Spleen (tissue), 11 donors: ENCODE results near the gene PDHA2. TPM values are rescaled to one million over a fixed set of nuclear protein-coding genes. Genes with fewer than 3 reads are reported as not detected.
"Not testable (repeated sequence)": the region's sequence is repeated elsewhere in the genome, so short reads cannot be mapped to it uniquely, and the experiment has no call there.

Experiments used
- DNase-seq: peaks from one replicate; pipeline ENCODE4 v3.0.0-alpha.2; 2020
- H3K27ac ChIP-seq, 8 donors: fragments of 200-600 bp; sonication (generic) in 7 of 8; 1 replicate in 4 of 8; 2 replicates in 4 of 8; pipeline versions ENCODE4 v1.5.0 to v1.8.0; 2016 to 2021; ENCODE audit warnings: inconsistent platforms in 4 of 8, mild to moderate bottlenecking in 4 of 8, moderate library complexity in 1 of 8
- H3K27me3 ChIP-seq, 7 donors: fragments of 200-600 bp; sonication (generic) in 6 of 7; replicated peaks in 1 of 7; 1 replicate in 4 of 7; 2 replicates in 3 of 7; pipeline versions ENCODE4 v1.5.0 to v1.8.0; 2016 to 2021; ENCODE audit warnings: inconsistent platforms in 3 of 7, mild to moderate bottlenecking in 1 of 7
- H3K36me3 ChIP-seq, 6 donors: fragments of 200-600 bp; sonication (generic) in 5 of 6; 1 replicate in 4 of 6; 2 replicates in 2 of 6; pipeline versions ENCODE4 v1.5.0 to v1.8.0; 2016 to 2021; ENCODE audit warnings: inconsistent platforms in 2 of 6
- H3K4me1 ChIP-seq, 6 donors: fragments of 200-600 bp; sonication (generic) in 5 of 6; 1 replicate in 3 of 6; 2 replicates in 3 of 6; pipeline versions ENCODE4 v1.5.0 to v1.8.0; 2016 to 2021; ENCODE audit warnings: inconsistent platforms in 3 of 6
- H3K4me3 ChIP-seq, 8 donors: fragments of 200-600 bp; sonication (generic) in 7 of 8; 1 replicate in 4 of 8; 2 replicates in 4 of 8; pipeline versions ENCODE4 v1.5.0 to v1.8.0; 2016 to 2021; ENCODE audit warnings: inconsistent platforms in 4 of 8, mild to moderate bottlenecking in 4 of 8, moderate library complexity in 2 of 8
- H3K9me3 ChIP-seq, 8 donors: fragments of 200-600 bp; sonication (generic) in 7 of 8; 1 replicate in 4 of 8; 2 replicates in 4 of 8; pipeline versions ENCODE4 v1.5.0 to v1.8.0; 2016 to 2021; ENCODE audit warnings: inconsistent platforms in 4 of 8
- CTCF ChIP-seq, 11 experiments: fragments of 200-600 bp in 7 of 11; fragments of 450-650 bp in 4 of 11; sonication (generic) in 4 of 11; IDR thresholded peaks in 8 of 11; conservative IDR thresholded peaks in 3 of 11; 1 replicate in 7 of 11; 2 replicates in 4 of 11; pipeline versions ENCODE4 v1.4.0 to v1.8.0; 2016 to 2021; ENCODE audit warnings: antibody characterized with exemption in 11 of 11, inconsistent platforms in 4 of 11, mild to moderate bottlenecking in 1 of 11
- POLR2A ChIP-seq, 3 donors: fragments of 450-650 bp; IDR thresholded peaks; one replicate each; pipeline ENCODE4 v1.5.1; 2017; ENCODE audit warnings: antibody characterized with exemption in 3 of 3, mild to moderate bottlenecking in 1 of 3
- POLR2AphosphoS5 ChIP-seq, 3 donors: sonication (generic); formaldehyde crosslinking; IDR thresholded peaks; one replicate each; pipeline ENCODE4 v1.5.1; 2017; ENCODE audit warnings: antibody characterized with exemption in 3 of 3
- WGBS, 5 donors: extraction: QIAGEN DNeasy Blood & Tissue Kit in 3 of 5; methylation state at CpG; one replicate each; pipeline versions ENCODE4 v1.1.5 to v1.1.7; 2013 to 2018; 5-methylcytosine and 5-hydroxymethylcytosine counted together
- intact Hi-C: fragments of 100-400 bp; cut with DNase I; formaldehyde crosslinking; loops from one replicate; pipeline ENCODE4 v1.15.0; 2023; ENCODE audit warnings: low total_unique reads
- polyA plus RNA-seq, 3 donors: library from polyadenylated mRNA; stranded (reverse); fragments of 200-250 nt; gene quantifications; one replicate each; pipeline ENCODE4 v1.2.1, GENCODE V29; 2013
- total RNA-seq, 7 donors: library from RNA; depleted of rRNA in 3 of 7; stranded (reverse); fragments of >200 nt in 3 of 7; fragmentation: NEBNext Ultra II Directional in 4 of 7; extraction: Animal tissue kit (Norgen Biotek cat#: 25700) in 4 of 7; gene quantifications; one replicate each; pipeline versions ENCODE4 v1.1.0 to v1.2.1, GENCODE V29; 2016 to 2021
- donor health status: healthy with polysubstance abuse.
- donor health status: DM: no; HTN: no; CAD: no; lungs with moderate emphysema.
- donor health status: DM: no; HTN: no; CAD: no.
- donor health status: Bipolar disorder and iron deficiency.
- donor health status: healthy.
- donor health status: DM: no; HTN: no; CAD: no.
- donor health status: DM: yes; HTN: yes; CAD: no.

PDHA2 gene
- total and polyA plus RNA-seq, 10 donors: not detected

GRCh38 chr4:95857761-95858160, 17.9 kb downstream of the PDHA2 start:
- intact Hi-C loops: no loop called here

GRCh38 chr4:95867919-95868318, 28.0 kb downstream of the PDHA2 start:
- Histone ChIP-seq H3K27ac (no peak overlapping the region), H3K27me3 (no peaks in the 10 kb centered on the region), H3K4me1 (no peaks in the 10 kb centered on the region), H3K9me3 (peaks cover 10 to 51% (median 37%) of the 10 kb centered on the region in 8 donors), H3K4me3 (no peak overlapping the region), H3K36me3 (no peaks in the 10 kb centered on the region)
- TF ChIP-seq POLR2AphosphoS5 (IDR thresholded peaks at IDR 0.05) (no peak), POLR2A (IDR thresholded peaks at IDR 0.05) (no peak), CTCF (IDR thresholded peaks at IDR 0.05 in 8 of 11, conservative IDR thresholded peaks at IDR 0.05 in 3 of 11) (no peak)
- intact Hi-C loops: no loop called here
- no peak for DNase-seq

More at GRCh38 chr4:95857761-95858160, 17.9 kb downstream of the PDHA2 start:
- Histone ChIP-seq H3K27ac (no peak overlapping the region), H3K36me3 (no peaks in the 10 kb centered on the region), H3K27me3 (no peaks in the 10 kb centered on the region), H3K4me3 (no peak overlapping the region), H3K4me1 (no peaks in the 10 kb centered on the region), H3K9me3 (no peaks in the 10 kb centered on the region)
- TF ChIP-seq POLR2AphosphoS5 (IDR thresholded peaks at IDR 0.05) (no peak), CTCF (IDR thresholded peaks at IDR 0.05 in 8 of 11, conservative IDR thresholded peaks at IDR 0.05 in 3 of 11) (no peak), POLR2A (IDR thresholded peaks at IDR 0.05) (no peak)
- WGBS, 5 donors: 64 to 90% (median 70%) methylated on average over 1 of the region's 1 CpG
- no peak for DNase-seq

GRCh38 chr4:95869414-95869813, 29.5 kb downstream of the PDHA2 start:
- H3K4me3 ChIP-seq, H3K4me1 ChIP-seq, H3K27me3 ChIP-seq, intact Hi-C loops, H3K27ac ChIP-seq, H3K36me3 ChIP-seq, DNase-seq: not testable (repeated sequence)
- 91 to 100% (median 97%) methylated on average over 1 of the region's 1 CpG for WGBS, 5 donors
- peaks cover 10 to 49% (median 35%) of the 10 kb centered on the region in 8 donors for H3K9me3 ChIP-seq

GRCh38 chr4:95869961-95870500, 30.1 kb downstream of the PDHA2 start:
- H3K27me3 ChIP-seq: no peaks in the 10 kb centered on the region
- H3K4me3 ChIP-seq: no peak overlapping the region
- no peak for DNase-seq
- WGBS, 5 donors: 26 to 48% (median 29%) methylated on average over 1 of the region's 1 CpG
- intact Hi-C loops: no loop called here
- no peaks in the 10 kb centered on the region for H3K4me1 ChIP-seq
- no peak overlapping the region for H3K27ac ChIP-seq
- no peak for TF ChIP-seq POLR2A (IDR thresholded peaks at IDR 0.05)
- TF ChIP-seq CTCF (IDR thresholded peaks at IDR 0.05 in 8 of 11, conservative IDR thresholded peaks at IDR 0.05 in 3 of 11): no peak
- TF ChIP-seq POLR2AphosphoS5 (IDR thresholded peaks at IDR 0.05): no peak
- peaks cover 10 to 49% (median 35%) of the 10 kb centered on the region in 8 donors for H3K9me3 ChIP-seq
- no peaks in the 10 kb centered on the region for H3K36me3 ChIP-seq

- DNase-seq: no peak
- H3K9me3 ChIP-seq: peaks cover 0 to 5% (median 0%) of the 10 kb centered on the region in 8 donors
- H3K27ac ChIP-seq: no peak overlapping the region
- TF ChIP-seq POLR2AphosphoS5 (IDR thresholded peaks at IDR 0.05) (no peak), CTCF (IDR thresholded peaks at IDR 0.05 in 8 of 11, conservative IDR thresholded peaks at IDR 0.05 in 3 of 11) (no peak), POLR2A (IDR thresholded peaks at IDR 0.05) (no peak)
- intact Hi-C loops: no loop called here
- no peaks in the 10 kb centered on the region for H3K36me3 ChIP-seq
- H3K4me3 ChIP-seq: no peak overlapping the region
- H3K4me1 ChIP-seq: no peaks in the 10 kb centered on the region
- no peaks in the 10 kb centered on the region for H3K27me3 ChIP-seq
- WGBS, 5 donors: 78 to 93% (median 91%) methylated on average over 1 of the region's 1 CpG
These were observed 37.7 kb downstream of the PDHA2 start for GRCh38 chr4:95877636-95878035.
